A549 (cell line): ENCODE data around the gene UQCC2.

Experiments
- BHLHE40 ChIP-seq: IDR thresholded peaks from 2 replicates; pipeline ENCODE4 v1.6.1; 2012; ENCODE audit warnings: low read depth, low read length, inconsistent platforms
- CBX8 ChIP-seq: fragments of 200-600 bp; sonication (generic); IDR thresholded peaks from 2 replicates; pipeline ENCODE4 v1.6.1; 2016
- CEBPB ChIP-seq, 2 experiments: fragments of >200 bp in 1 of 2; sonication (Bioruptor Twin) in 1 of 2; formaldehyde crosslinking in 1 of 2; IDR thresholded peaks; 2 replicates each; pipeline ENCODE4 v1.6.1; 2012 to 2016
- EP300 ChIP-seq, 2 experiments: fragments of >200 bp; sonication (Bioruptor Twin); formaldehyde crosslinking; IDR thresholded peaks; 2 replicates in 1 of 2; 3 replicates in 1 of 2; pipeline ENCODE4 v1.6.1; 2016 to 2017
- HDAC2 ChIP-seq: fragments of 200-600 bp; sonication (generic); IDR thresholded peaks from 2 replicates; pipeline ENCODE4 v1.6.1; 2016
- NR3C1 ChIP-seq: fragments of >200 bp; sonication (Bioruptor Twin); formaldehyde crosslinking; IDR thresholded peaks from 3 replicates; pipeline ENCODE4 v1.6.1; 2017
- RCOR1 ChIP-seq: fragments of 150-350 bp; IDR thresholded peaks from 2 replicates; pipeline ENCODE4 v1.6.1; 2014; ENCODE audit warnings: antibody characterized with exemption, low read length, low read depth
- ZFP36 ChIP-seq: fragments of 450-650 bp; IDR thresholded peaks from 2 replicates; pipeline ENCODE4 v1.6.1; 2014; ENCODE audit warnings: borderline replicate concordance; ENCODE audit not compliant: partially characterized antibody
- ZNF302 ChIP-seq: fragments of 250-450 bp; sonication (Bioruptor Pico); IDR thresholded peaks from 2 replicates; pipeline ENCODE4 v1.9.0; 2021; ENCODE audit warnings: inconsistent platforms, mild to moderate bottlenecking, moderate library complexity
- TF ChIP-seq, protein P1 (sequence below): fragments of >200 bp; sonication (Bioruptor Twin); formaldehyde crosslinking; IDR thresholded peaks from 3 replicates; pipeline ENCODE4 v1.5.1; 2016
- TF ChIP-seq, protein P2 (sequence below): fragments of 200-600 bp; sonication (generic); IDR thresholded peaks from 2 replicates; pipeline ENCODE4 v1.6.1; 2016; ENCODE audit warnings: antibody characterized with exemption, mild to moderate bottlenecking, moderate library complexity
- TF ChIP-seq, protein P3 (sequence below): fragments of 150-350 bp; IDR thresholded peaks from 2 replicates; pipeline ENCODE4 v1.6.1; 2014; ENCODE audit warnings: low read depth, mild to moderate bottlenecking, low read length

DNA sequence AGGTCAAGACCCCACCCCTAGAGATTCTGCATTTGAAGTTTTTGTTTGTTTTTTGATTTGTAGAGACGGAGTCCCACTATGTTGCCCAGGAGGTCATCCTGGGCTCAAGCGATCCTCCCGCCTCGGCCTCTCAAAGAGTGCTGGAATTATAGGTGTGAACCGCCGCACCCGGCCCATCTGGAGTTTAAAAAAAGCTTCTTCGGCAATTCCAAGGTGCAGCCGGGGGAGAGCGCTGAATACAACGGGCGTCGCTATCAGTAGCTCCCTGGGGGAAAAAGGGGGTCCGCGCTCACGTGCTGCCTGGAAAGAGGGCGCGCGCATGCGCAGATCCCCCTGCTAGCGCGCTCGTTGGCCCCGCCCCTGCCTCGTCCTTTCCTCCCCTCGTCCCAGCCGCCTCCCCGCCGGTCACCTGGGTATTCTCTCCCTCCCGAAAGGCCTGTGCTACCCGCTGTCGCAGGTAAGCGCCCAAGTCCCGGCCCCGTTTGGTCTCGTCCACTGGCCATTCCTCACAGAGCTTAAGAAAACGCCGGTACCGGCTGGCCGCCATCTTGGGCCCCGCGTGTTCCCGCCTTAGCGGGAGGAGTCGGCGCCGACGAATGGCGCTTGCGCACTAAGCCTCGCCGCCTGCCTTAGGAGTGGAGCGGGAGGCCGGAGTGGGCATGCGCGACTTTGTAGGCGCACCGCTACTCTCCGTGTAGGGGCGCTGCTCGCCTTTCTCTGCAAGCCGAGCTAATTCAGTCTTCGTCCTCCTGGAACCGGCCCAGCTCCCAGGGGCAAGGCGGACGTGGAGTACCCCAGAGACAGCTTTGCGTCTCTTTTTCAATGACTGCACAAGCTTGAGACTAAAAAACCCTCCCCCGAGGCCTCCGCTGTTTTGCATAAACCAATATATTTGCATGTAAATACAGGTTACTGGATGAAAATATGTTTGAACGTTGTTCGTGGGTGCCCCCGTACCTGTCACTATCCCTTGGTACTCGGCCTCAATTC lies at the start of gene UQCC2:
- TF ChIP-seq ZNF302 (CRISPR knock-in tag) (no peak), BHLHE40 (peak; percentile 77), EP300 (IDR thresholded peaks at IDR 0.05) (no peak), CEBPB (IDR thresholded peaks at IDR 0.05) (no peak), ZFP36 (no peak), RCOR1 (no peak), HDAC2 (no peak), CBX8 (no peak), NR3C1 (no peak)
- TF ChIP-seq, protein P1, sequence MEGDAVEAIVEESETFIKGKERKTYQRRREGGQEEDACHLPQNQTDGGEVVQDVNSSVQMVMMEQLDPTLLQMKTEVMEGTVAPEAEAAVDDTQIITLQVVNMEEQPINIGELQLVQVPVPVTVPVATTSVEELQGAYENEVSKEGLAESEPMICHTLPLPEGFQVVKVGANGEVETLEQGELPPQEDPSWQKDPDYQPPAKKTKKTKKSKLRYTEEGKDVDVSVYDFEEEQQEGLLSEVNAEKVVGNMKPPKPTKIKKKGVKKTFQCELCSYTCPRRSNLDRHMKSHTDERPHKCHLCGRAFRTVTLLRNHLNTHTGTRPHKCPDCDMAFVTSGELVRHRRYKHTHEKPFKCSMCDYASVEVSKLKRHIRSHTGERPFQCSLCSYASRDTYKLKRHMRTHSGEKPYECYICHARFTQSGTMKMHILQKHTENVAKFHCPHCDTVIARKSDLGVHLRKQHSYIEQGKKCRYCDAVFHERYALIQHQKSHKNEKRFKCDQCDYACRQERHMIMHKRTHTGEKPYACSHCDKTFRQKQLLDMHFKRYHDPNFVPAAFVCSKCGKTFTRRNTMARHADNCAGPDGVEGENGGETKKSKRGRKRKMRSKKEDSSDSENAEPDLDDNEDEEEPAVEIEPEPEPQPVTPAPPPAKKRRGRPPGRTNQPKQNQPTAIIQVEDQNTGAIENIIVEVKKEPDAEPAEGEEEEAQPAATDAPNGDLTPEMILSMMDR, result peak; percentile 64
- TF ChIP-seq, protein P2, sequence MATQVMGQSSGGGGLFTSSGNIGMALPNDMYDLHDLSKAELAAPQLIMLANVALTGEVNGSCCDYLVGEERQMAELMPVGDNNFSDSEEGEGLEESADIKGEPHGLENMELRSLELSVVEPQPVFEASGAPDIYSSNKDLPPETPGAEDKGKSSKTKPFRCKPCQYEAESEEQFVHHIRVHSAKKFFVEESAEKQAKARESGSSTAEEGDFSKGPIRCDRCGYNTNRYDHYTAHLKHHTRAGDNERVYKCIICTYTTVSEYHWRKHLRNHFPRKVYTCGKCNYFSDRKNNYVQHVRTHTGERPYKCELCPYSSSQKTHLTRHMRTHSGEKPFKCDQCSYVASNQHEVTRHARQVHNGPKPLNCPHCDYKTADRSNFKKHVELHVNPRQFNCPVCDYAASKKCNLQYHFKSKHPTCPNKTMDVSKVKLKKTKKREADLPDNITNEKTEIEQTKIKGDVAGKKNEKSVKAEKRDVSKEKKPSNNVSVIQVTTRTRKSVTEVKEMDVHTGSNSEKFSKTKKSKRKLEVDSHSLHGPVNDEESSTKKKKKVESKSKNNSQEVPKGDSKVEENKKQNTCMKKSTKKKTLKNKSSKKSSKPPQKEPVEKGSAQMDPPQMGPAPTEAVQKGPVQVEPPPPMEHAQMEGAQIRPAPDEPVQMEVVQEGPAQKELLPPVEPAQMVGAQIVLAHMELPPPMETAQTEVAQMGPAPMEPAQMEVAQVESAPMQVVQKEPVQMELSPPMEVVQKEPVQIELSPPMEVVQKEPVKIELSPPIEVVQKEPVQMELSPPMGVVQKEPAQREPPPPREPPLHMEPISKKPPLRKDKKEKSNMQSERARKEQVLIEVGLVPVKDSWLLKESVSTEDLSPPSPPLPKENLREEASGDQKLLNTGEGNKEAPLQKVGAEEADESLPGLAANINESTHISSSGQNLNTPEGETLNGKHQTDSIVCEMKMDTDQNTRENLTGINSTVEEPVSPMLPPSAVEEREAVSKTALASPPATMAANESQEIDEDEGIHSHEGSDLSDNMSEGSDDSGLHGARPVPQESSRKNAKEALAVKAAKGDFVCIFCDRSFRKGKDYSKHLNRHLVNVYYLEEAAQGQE, result no peak
- TF ChIP-seq, protein P3, sequence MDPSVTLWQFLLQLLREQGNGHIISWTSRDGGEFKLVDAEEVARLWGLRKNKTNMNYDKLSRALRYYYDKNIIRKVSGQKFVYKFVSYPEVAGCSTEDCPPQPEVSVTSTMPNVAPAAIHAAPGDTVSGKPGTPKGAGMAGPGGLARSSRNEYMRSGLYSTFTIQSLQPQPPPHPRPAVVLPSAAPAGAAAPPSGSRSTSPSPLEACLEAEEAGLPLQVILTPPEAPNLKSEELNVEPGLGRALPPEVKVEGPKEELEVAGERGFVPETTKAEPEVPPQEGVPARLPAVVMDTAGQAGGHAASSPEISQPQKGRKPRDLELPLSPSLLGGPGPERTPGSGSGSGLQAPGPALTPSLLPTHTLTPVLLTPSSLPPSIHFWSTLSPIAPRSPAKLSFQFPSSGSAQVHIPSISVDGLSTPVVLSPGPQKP, result no peak
